Measurements from ENCODE around the gene DPYSL4. TPM values are rescaled to one million over a fixed set of nuclear protein-coding genes. Genes with fewer than 3 reads are reported as not detected.

Gene DPYSL4
- total RNA-seq, 1 donor from 2014 or later = 55.9 TPM

DNA sequence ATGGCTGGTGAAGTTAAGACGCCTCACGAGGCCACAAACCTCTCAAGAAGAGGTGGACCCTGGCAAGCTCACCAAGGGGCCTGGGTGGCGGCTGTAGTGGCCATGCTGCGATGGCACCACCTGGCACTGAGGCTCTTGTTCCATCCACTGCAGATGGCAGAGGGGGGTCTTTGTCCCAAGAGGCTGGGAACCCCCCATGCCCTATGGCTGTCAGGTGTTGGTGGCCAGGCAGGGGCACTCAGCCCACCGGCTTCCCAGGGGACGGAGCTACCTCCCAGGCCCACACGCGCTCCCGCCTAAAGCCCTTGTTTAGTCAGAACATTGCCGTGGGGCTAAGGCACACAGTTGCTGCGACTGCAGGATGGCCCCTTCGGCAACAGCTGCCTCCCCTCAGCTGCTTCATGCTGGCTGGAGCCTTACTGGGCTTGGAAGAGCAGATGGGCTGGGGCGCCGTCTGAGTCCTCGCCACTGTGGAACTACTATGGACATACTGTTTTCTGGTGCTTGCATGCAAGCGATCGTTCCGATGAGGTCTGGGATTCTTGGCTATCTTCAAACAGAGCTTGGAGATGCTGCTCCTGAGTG is 46.8 kb downstream of the DPYSL4 start:
- no peaks in the 10 kb centered on the region for H3K4me1 Mint-ChIP-seq (ENCODE audit: low read depth)
- TF ChIP-seq, protein P1, sequence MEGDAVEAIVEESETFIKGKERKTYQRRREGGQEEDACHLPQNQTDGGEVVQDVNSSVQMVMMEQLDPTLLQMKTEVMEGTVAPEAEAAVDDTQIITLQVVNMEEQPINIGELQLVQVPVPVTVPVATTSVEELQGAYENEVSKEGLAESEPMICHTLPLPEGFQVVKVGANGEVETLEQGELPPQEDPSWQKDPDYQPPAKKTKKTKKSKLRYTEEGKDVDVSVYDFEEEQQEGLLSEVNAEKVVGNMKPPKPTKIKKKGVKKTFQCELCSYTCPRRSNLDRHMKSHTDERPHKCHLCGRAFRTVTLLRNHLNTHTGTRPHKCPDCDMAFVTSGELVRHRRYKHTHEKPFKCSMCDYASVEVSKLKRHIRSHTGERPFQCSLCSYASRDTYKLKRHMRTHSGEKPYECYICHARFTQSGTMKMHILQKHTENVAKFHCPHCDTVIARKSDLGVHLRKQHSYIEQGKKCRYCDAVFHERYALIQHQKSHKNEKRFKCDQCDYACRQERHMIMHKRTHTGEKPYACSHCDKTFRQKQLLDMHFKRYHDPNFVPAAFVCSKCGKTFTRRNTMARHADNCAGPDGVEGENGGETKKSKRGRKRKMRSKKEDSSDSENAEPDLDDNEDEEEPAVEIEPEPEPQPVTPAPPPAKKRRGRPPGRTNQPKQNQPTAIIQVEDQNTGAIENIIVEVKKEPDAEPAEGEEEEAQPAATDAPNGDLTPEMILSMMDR (IDR thresholded peaks at IDR 0.05; ENCODE audit: unreplicated experiment) = no peak

DNA sequence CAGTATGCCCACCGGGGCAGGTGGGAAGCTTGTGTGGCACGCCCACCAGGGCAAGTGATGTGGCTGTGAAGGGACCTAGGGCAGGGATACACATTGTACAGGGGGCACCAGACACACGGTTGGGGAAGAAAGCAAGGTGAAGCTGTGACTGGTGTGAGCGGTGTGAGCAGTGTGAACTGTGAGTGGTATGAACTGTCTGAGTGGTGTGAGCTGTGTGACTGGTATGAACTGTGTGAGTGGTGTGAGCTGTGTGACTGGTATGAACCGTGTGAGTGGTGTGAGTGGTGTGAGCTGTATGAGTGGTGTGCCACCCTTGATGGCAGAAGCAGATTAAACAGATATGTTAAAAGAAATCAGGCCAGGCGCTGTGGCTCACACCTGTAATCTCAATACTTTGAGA is 48.1 kb downstream of the DPYSL4 start:
- no peaks in the 10 kb centered on the region for H3K36me3 Mint-ChIP-seq (ENCODE audit: insufficient read depth)
- TF ChIP-seq, protein P1 (IDR thresholded peaks at IDR 0.05; ENCODE audit: unreplicated experiment) = no peak
- no peak overlapping the region for H3K4me3 Mint-ChIP-seq (ENCODE audit: low read depth)
- DNase-seq (ENCODE audit: low spot score, unreplicated experiment) = no peak
- peaks cover 6% of the 10 kb centered on the region for H3K27me3 Mint-ChIP-seq
- H3K27ac Mint-ChIP-seq = no peak overlapping the region
- no peaks in the 10 kb centered on the region for H3K9me3 Mint-ChIP-seq (ENCODE audit: low read depth)
- H3K4me1 Mint-ChIP-seq (ENCODE audit: low read depth) = no peaks in the 10 kb centered on the region

More for the DNA sequence above, 46.8 kb downstream of the DPYSL4 start:
- H3K9me3 Mint-ChIP-seq (ENCODE audit: low read depth) = no peaks in the 10 kb centered on the region
- no peak overlapping the region for H3K27ac Mint-ChIP-seq
- H3K4me3 Mint-ChIP-seq (ENCODE audit: low read depth) = no peak overlapping the region
- no peak for DNase-seq (ENCODE audit: low spot score, unreplicated experiment)
- H3K36me3 Mint-ChIP-seq (ENCODE audit: insufficient read depth) = no peaks in the 10 kb centered on the region
- H3K27me3 Mint-ChIP-seq = peaks cover 4% of the 10 kb centered on the region

DNA sequence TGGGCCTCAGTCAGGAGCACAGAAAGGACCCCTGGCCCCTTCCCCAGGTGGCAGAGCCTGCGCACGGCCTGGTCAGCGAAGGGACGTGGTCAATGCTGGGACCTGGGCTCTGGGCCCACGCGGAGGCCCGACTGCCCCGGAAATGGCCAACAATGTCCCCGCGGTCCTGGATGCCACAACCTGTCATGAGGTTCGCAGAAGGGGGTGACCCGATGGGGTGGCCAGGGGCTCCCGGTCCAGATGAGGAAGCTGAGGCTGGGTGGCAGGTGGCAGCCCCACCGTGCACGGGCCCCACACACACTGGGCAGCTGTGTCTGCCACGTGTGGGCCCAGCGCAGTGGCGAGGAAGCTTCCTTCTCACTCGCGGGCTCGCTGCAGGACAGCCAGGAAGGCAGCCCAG is 49.4 kb downstream of the DPYSL4 start:
- no peaks in the 10 kb centered on the region for H3K36me3 Mint-ChIP-seq (ENCODE audit: insufficient read depth)

DNA sequence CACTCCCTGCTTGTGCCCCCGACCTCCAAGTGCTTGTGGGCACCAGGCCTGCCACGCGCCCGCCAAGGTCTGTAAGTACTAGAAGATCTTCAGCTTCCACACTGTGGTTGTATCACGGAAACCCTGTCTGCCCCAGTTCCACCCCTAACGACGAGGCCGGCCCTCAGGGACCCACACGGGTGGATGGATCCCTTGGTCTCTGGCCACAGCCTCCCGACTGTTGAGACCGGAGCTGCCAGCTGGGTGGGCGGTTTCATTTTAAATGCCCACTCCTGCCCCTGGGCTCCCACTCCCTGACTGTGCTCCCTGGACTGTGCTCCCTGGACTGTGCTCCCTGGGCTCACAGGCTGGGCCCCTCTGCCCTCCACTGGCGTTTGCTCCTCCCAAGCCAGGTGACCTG is 50.1 kb downstream of the DPYSL4 start:
- DNase-seq (ENCODE audit: low spot score, unreplicated experiment) = no peak
- H3K4me1 Mint-ChIP-seq (ENCODE audit: low read depth) = no peaks in the 10 kb centered on the region
- no peak overlapping the region for H3K4me3 Mint-ChIP-seq (ENCODE audit: low read depth)
- H3K36me3 Mint-ChIP-seq (ENCODE audit: insufficient read depth) = no peaks in the 10 kb centered on the region
- peaks cover 7% of the 10 kb centered on the region for H3K27me3 Mint-ChIP-seq
- TF ChIP-seq, protein P1 (IDR thresholded peaks at IDR 0.05; ENCODE audit: unreplicated experiment) = no peak
- no peak overlapping the region for H3K27ac Mint-ChIP-seq
- H3K9me3 Mint-ChIP-seq (ENCODE audit: low read depth) = no peaks in the 10 kb centered on the region

More for the DNA sequence above, 49.4 kb downstream of the DPYSL4 start:
- H3K27ac Mint-ChIP-seq = no peak overlapping the region
- TF ChIP-seq, protein P1 (IDR thresholded peaks at IDR 0.05; ENCODE audit: unreplicated experiment) = no peak
- peaks cover 7% of the 10 kb centered on the region for H3K27me3 Mint-ChIP-seq
- no peaks in the 10 kb centered on the region for H3K9me3 Mint-ChIP-seq (ENCODE audit: low read depth)
- H3K4me1 Mint-ChIP-seq (ENCODE audit: low read depth) = no peaks in the 10 kb centered on the region
- DNase-seq (ENCODE audit: low spot score, unreplicated experiment) = no peak
- no peak overlapping the region for H3K4me3 Mint-ChIP-seq (ENCODE audit: low read depth)

DNA sequence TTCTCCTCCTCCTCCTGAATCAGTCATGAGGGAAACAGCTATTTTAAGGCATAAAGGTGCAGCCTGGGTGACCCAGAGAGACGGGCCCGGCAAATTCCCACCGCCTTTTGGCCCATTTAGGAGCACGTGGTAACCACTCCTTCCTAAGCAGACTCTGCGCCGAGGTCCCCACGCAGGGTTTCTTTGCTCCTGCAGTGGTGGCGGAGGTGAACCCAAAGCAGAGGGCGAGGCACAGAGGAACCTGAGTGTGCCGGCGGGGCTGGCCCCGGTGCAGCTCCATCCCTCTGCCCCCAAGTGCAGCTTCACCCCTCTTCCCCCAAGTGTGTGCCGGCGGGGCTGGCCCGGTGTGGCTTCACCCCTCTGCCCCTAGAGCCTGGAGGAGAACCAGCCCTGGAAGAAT is 50.6 kb downstream of the DPYSL4 start:
- H3K27me3 Mint-ChIP-seq = peaks cover 7% of the 10 kb centered on the region
- DNase-seq (ENCODE audit: low spot score, unreplicated experiment) = no peak
- TF ChIP-seq, protein P1 (IDR thresholded peaks at IDR 0.05; ENCODE audit: unreplicated experiment) = no peak
- no peak overlapping the region for H3K27ac Mint-ChIP-seq
- H3K9me3 Mint-ChIP-seq (ENCODE audit: low read depth) = no peaks in the 10 kb centered on the region
- no peaks in the 10 kb centered on the region for H3K36me3 Mint-ChIP-seq (ENCODE audit: insufficient read depth)
- H3K4me1 Mint-ChIP-seq (ENCODE audit: low read depth) = no peaks in the 10 kb centered on the region
- H3K4me3 Mint-ChIP-seq (ENCODE audit: low read depth) = no peak overlapping the region

Measured in progenitor cell of endocrine pancreas (in vitro differentiated cells).